Mesenchymal stem cell (in vitro differentiated cells and primary cell): ENCODE measurements around the gene NOTCH2.

Experiments used
- DNase-seq: peaks from one replicate; pipeline ENCODE4 v3.0.0-alpha.2; 2013
- H2AFZ ChIP-seq: one replicate; pipeline ENCODE4 v1.6.1; 2013; ENCODE audit warnings: low read depth, mild to moderate bottlenecking, control low read depth, inconsistent platforms, low read length, moderate library complexity
- H2AK5ac ChIP-seq: 2 replicates; pipeline ENCODE4 v1.6.1; 2013; ENCODE audit warnings: low read length, moderate library complexity, mild to moderate bottlenecking, inconsistent platforms; ENCODE audit not compliant: severe bottlenecking
- H2BK120ac ChIP-seq: one replicate; pipeline ENCODE4 v1.6.1; 2013; ENCODE audit warnings: low read depth, mild to moderate bottlenecking, inconsistent platforms, low read length, moderate library complexity
- H2BK12ac ChIP-seq, 2 experiments: one replicate each; pipeline ENCODE4 v1.6.1; 2013; ENCODE audit warnings: inconsistent platforms in 2 of 2, low read length in 2 of 2, mild to moderate bottlenecking in 2 of 2, moderate library complexity in 2 of 2, control low read depth in 1 of 2
- H2BK15ac ChIP-seq: one replicate; pipeline ENCODE4 v1.6.1; 2013; ENCODE audit warnings: mild to moderate bottlenecking, low read depth, inconsistent platforms; ENCODE audit not compliant: poor library complexity, severe bottlenecking
- H2BK5ac ChIP-seq: 2 replicates; pipeline ENCODE4 v1.6.1; 2013; ENCODE audit warnings: low read depth, mild to moderate bottlenecking, low read length, control low read depth, inconsistent platforms; ENCODE audit not compliant: poor library complexity, severe bottlenecking
- H3K14ac ChIP-seq, 2 experiments: one replicate each; pipeline ENCODE4 v1.6.1; 2013; ENCODE audit warnings: inconsistent platforms in 2 of 2, low read length in 2 of 2, control low read depth in 1 of 2, mild to moderate bottlenecking in 1 of 2, moderate library complexity in 1 of 2
- H3K18ac ChIP-seq, 2 experiments: one replicate each; pipeline ENCODE4 v1.6.1; 2013; ENCODE audit warnings: inconsistent platforms in 2 of 2, low read length in 2 of 2, control low read depth in 1 of 2, low read depth in 1 of 2, mild to moderate bottlenecking in 1 of 2
- H3K23ac ChIP-seq, 2 experiments: one replicate each; pipeline ENCODE4 v1.6.1; 2013; ENCODE audit warnings: inconsistent platforms in 2 of 2, low read length in 2 of 2, mild to moderate bottlenecking in 2 of 2, moderate library complexity in 2 of 2, control low read depth in 1 of 2
- H3K27ac ChIP-seq: 2 replicates; pipeline ENCODE4 v1.5.1; 2013; ENCODE audit warnings: mild to moderate bottlenecking, moderate library complexity, low read length, control low read depth, inconsistent platforms; ENCODE audit not compliant: poor library complexity, severe bottlenecking
- H3K27me3 ChIP-seq, 2 experiments: 2 replicates each; pipeline versions ENCODE4 v1.6.1 to v1.7.0; 2013; ENCODE audit warnings: low read length in 2 of 2, mild to moderate bottlenecking in 2 of 2, moderate library complexity in 2 of 2, control low read depth in 1 of 2, inconsistent platforms in 1 of 2; ENCODE audit not compliant: control insufficient read depth in 1 of 2, insufficient read depth in 1 of 2
- H3K36me3 ChIP-seq, 2 experiments: 2 replicates each; pipeline versions ENCODE4 v1.6.1 to v1.7.0; 2013; ENCODE audit warnings: low read length in 2 of 2, control low read depth in 1 of 2, inconsistent platforms in 1 of 2, low read depth in 1 of 2, mild to moderate bottlenecking in 1 of 2; ENCODE audit not compliant: insufficient read depth in 2 of 2, control insufficient read depth in 1 of 2
- H3K4ac ChIP-seq, 2 experiments: one replicate each; pipeline ENCODE4 v1.6.1; 2013; ENCODE audit warnings: inconsistent platforms in 2 of 2, low read length in 2 of 2, mild to moderate bottlenecking in 2 of 2, moderate library complexity in 2 of 2, control low read depth in 1 of 2, low read depth in 1 of 2
- H3K4me1 ChIP-seq: 2 replicates; pipeline ENCODE4 v1.6.1; 2013; ENCODE audit warnings: low read depth, low read length, control low read depth; ENCODE audit not compliant: control insufficient read depth, insufficient read depth
- H3K4me2 ChIP-seq: 2 replicates; pipeline ENCODE4 v1.6.1; 2013; ENCODE audit warnings: low read length, mild to moderate bottlenecking, inconsistent platforms; ENCODE audit not compliant: poor library complexity, severe bottlenecking
- H3K4me3 ChIP-seq, 2 experiments: 2 replicates each; pipeline versions ENCODE4 v1.5.1 to v1.7.0; 2013; ENCODE audit warnings: low read length in 2 of 2, mild to moderate bottlenecking in 2 of 2, control low read depth in 1 of 2, low read depth in 1 of 2; ENCODE audit not compliant: insufficient read depth in 1 of 2
- H3K79me1 ChIP-seq: replicated peaks from 2 replicates; pipeline ENCODE4 v1.6.1; 2013; ENCODE audit warnings: mild to moderate bottlenecking, control low read depth, low read length, inconsistent platforms; ENCODE audit not compliant: poor library complexity, severe bottlenecking
- H3K9ac ChIP-seq: 2 replicates; pipeline ENCODE4 v1.7.0; 2013; ENCODE audit warnings: mild to moderate bottlenecking, low read length, moderate library complexity
- H3K9me3 ChIP-seq: 2 replicates; pipeline ENCODE4 v1.7.0; 2013; ENCODE audit warnings: mild to moderate bottlenecking, low read length; ENCODE audit not compliant: control insufficient read depth
- H4K8ac ChIP-seq: one replicate; pipeline ENCODE4 v1.6.1; 2013; ENCODE audit warnings: inconsistent platforms, mild to moderate bottlenecking, low read length, moderate library complexity
- H4K91ac ChIP-seq: one replicate; pipeline ENCODE4 v1.6.1; 2013; ENCODE audit warnings: mild to moderate bottlenecking, low read length, inconsistent platforms
- WGBS: methylation state at CpG from one replicate; pipeline ENCODE4 v1.1.7; 2013; ENCODE audit warnings: mixed read lengths; 5-methylcytosine and 5-hydroxymethylcytosine counted together

NOTCH2 gene

DNA sequence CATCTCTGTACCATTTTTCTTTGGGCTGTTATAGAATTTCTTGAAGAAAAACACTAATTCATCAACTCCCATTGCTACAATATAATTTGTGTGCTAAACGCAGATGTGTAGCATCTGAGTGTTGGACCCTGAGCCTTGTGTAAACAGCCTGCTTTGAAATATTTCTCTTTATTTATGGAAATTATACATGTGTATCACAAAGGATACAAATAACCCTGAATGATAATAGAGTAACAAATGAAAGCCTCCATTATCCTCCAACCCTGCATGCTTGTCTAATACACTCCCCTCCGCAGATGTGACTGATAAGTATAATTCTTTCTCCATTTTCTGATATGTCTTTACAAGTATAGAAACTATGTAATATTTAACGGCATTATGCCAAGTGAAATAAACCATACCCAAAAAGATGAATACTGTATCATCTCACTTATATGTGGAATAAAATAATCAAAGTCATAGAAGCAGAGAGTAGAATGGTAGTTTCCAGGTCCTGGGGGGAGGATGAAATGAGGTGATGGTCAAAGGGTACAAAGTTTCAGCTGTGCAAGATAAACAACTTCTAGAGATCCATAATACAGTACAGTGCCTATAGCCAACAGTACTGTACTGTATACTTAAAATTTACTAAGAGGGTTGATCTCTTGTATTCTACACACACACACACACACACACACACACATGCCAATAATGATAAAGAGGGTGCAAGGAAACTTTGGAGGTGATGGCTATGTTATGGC, 170.3 kb downstream of the NOTCH2 start:
- H3K4me2 ChIP-seq = no peak overlapping the region
- no CpG with 5 or more reads among the region's 3 CpGs for WGBS
- no peak for DNase-seq
- H3K4ac ChIP-seq = no peak overlapping the region
- H2BK120ac ChIP-seq = no peak overlapping the region
- H4K91ac ChIP-seq = no peak overlapping the region
- H2AK5ac ChIP-seq = no peak overlapping the region
- no peak overlapping the region for H3K27ac ChIP-seq
- H2AFZ ChIP-seq = no peak overlapping the region
- H3K23ac ChIP-seq = no peak overlapping the region
- H3K27me3 ChIP-seq = peaks cover 5 to 15% of the 10 kb centered on the region in 2 experiments
- no peak overlapping the region for H3K18ac ChIP-seq
- no peak overlapping the region for H2BK12ac ChIP-seq
- no peaks in the 10 kb centered on the region for H3K9me3 ChIP-seq
- no peaks in the 10 kb centered on the region for H3K4me1 ChIP-seq
- H3K9ac ChIP-seq = no peak overlapping the region
- no peak overlapping the region for H3K4me3 ChIP-seq
- H3K36me3 ChIP-seq = no peaks in the 10 kb centered on the region
- H3K14ac ChIP-seq = no peak overlapping the region
- H3K79me1 ChIP-seq = no peaks in the 10 kb centered on the region
- H4K8ac ChIP-seq = no peak overlapping the region
- H2BK15ac ChIP-seq = no peak overlapping the region
- no peak overlapping the region for H2BK5ac ChIP-seq

DNA sequence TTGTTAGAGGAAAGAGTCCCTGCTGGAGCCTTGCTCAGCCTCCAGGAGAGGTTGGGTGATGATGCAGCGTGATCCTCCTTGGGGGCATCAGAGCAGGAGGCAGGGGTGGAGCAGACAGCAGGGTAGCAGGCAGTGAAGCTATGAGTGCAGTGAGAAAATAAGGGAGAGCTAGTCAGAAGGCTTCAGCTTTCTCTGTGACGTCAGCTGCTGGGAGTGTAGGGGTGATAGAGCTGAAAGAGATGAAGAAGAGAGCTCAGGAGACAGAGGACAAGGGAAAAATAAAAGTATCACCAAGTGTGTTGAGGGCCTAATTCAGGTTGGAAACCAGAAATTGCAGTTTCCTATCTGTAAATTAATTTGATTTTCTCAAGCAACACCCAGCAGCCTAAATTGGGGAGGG, 170.9 kb downstream of the NOTCH2 start:
- H3K79me1 ChIP-seq = no peaks in the 10 kb centered on the region
- no peak overlapping the region for H2BK15ac ChIP-seq
- H3K36me3 ChIP-seq = no peaks in the 10 kb centered on the region
- DNase-seq = no peak
- H4K8ac ChIP-seq = no peak overlapping the region
- H3K9ac ChIP-seq = no peak overlapping the region
- 81% methylated on average over 2 of the region's 2 CpGs for WGBS
- H3K4me2 ChIP-seq = no peak overlapping the region
- no peak overlapping the region for H2BK120ac ChIP-seq
- no peak overlapping the region for H3K4me3 ChIP-seq
- no peak overlapping the region for H2BK5ac ChIP-seq
- no peaks in the 10 kb centered on the region for H3K4me1 ChIP-seq
- H3K14ac ChIP-seq = no peak overlapping the region
- H3K9me3 ChIP-seq = no peaks in the 10 kb centered on the region
- H2AFZ ChIP-seq = no peak overlapping the region
- no peak overlapping the region for H3K27ac ChIP-seq
- no peak overlapping the region for H4K91ac ChIP-seq
- peaks cover 5 to 15% of the 10 kb centered on the region in 2 experiments for H3K27me3 ChIP-seq
- H3K23ac ChIP-seq = no peak overlapping the region
- no peak overlapping the region for H2BK12ac ChIP-seq
- H3K18ac ChIP-seq = no peak overlapping the region
- H3K4ac ChIP-seq = no peak overlapping the region
- no peak overlapping the region for H2AK5ac ChIP-seq

DNA sequence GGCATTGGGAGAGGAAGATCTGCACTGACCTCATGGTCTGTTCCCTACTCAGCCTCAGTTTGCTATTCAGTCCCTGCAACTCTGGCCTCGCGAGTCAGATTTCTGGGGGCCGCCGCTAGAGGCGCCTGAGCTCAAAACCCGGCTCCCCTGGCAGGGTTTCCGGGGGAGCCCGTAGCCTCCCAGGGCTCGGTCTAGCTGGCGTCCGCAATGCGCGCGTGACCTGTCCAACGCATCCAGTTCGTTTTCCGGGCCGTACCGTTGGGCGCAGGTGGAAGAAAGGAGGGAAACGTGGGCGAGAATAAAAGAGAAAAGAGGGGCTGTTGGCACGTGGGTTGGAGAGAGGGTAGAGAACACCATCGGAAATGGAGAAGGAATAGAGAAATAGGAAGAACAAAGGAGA, 173.2 kb downstream of the NOTCH2 start, which contains the start of gene ADAM30:
ADAM30 (minus strand) TSS at position 213 of the 400 bp plus-strand sequence; CDS start at position 34, 179 bp downstream.
- no peak for DNase-seq
- Histone ChIP-seq H2BK5ac (no peak within 1 kb of the TSS), H4K8ac (no peak within 1 kb of the TSS), H3K4me2 (no peak within 1 kb of the TSS), H3K14ac (no peak within 1 kb of the TSS), H3K27me3 (peaks cover 5 to 15% of the 10 kb centered on the region in 2 experiments), H2BK15ac (no peak within 1 kb of the TSS), H2AFZ (no peak within 1 kb of the TSS), H3K36me3 (no peaks in the 10 kb centered on the region), H2BK120ac (no peak within 1 kb of the TSS), H3K9me3 (no peaks in the 10 kb centered on the region), H3K79me1 (no peaks in the 10 kb centered on the region), H3K4me1 (no peaks in the 10 kb centered on the region), H2AK5ac (no peak within 1 kb of the TSS), H3K27ac (no peak within 1 kb of the TSS), H3K18ac (no peak within 1 kb of the TSS), H3K4me3 (no peak within 1 kb of the TSS), H2BK12ac (no peak within 1 kb of the TSS), H3K4ac (no peak within 1 kb of the TSS), H3K23ac (no peak within 1 kb of the TSS), H4K91ac (no peak within 1 kb of the TSS), H3K9ac (no peak within 1 kb of the TSS)
- WGBS = 72% methylated on average over 24 of the region's 24 CpGs

DNA sequence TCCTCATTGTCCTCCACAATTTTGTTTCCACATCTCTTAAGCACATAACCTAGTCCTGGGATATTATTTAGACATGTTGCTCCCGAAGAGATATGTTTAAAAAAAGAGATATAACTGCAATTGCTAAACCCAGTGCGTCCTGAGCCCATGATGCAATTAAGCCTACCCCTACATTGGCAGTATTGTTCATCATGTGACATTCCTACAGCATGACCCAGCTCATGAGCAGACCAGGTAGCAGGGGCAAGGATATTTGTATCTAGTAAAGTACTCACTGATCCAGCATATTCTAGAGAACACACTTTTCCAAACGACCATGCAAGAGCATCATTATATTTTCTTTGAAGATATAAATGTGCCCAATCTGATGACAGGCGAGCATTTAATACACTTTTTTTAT, 174.4 kb downstream of the NOTCH2 start:
- no peak overlapping the region for H3K27ac ChIP-seq
- peaks cover 5 to 15% of the 10 kb centered on the region in 2 experiments for H3K27me3 ChIP-seq
- no peaks in the 10 kb centered on the region for H3K36me3 ChIP-seq
- no peak for DNase-seq
- H3K9ac ChIP-seq = no peak overlapping the region
- H2AK5ac ChIP-seq = no peak overlapping the region
- 89% methylated on average over 4 of the region's 4 CpGs for WGBS
- H2BK120ac ChIP-seq = no peak overlapping the region
- no peak overlapping the region for H3K18ac ChIP-seq
- H3K79me1 ChIP-seq = no peaks in the 10 kb centered on the region
- H3K4me2 ChIP-seq = no peak overlapping the region
- no peak overlapping the region for H4K8ac ChIP-seq
- no peak overlapping the region for H4K91ac ChIP-seq
- H2BK12ac ChIP-seq = no peak overlapping the region
- no peak overlapping the region for H3K4me3 ChIP-seq
- no peak overlapping the region for H2BK15ac ChIP-seq
- H3K4ac ChIP-seq = no peak overlapping the region
- H3K4me1 ChIP-seq = no peaks in the 10 kb centered on the region
- H3K9me3 ChIP-seq = no peaks in the 10 kb centered on the region
- no peak overlapping the region for H2BK5ac ChIP-seq
- no peak overlapping the region for H3K14ac ChIP-seq
- no peak overlapping the region for H3K23ac ChIP-seq
- no peak overlapping the region for H2AFZ ChIP-seq
